Heart left ventricle (tissue), 13 donors: ENCODE results near the gene RAB3GAP1.

Experiments
- POLR2A ChIP-seq, 2 donors: fragments of 450-650 bp; IDR thresholded peaks; one replicate each; pipeline ENCODE4 v1.6.1; 2017; ENCODE audit warnings: antibody characterized with exemption in 2 of 2, mild to moderate bottlenecking in 2 of 2, moderate library complexity in 2 of 2
- TF ChIP-seq, protein P1 (sequence below), 12 donors: fragments of 200-600 bp; sonication (generic) in 4 of 12; IDR thresholded peaks; one replicate each; pipeline versions ENCODE4 v1.5.0 to v1.8.0; 2018 to 2022; ENCODE audit warnings: antibody characterized with exemption in 12 of 12, mild to moderate bottlenecking in 5 of 12
- donor health status: ischemic (EF 13 %, LVEDD 7.1; RV severe dilation, severe dysfunction).
- donor health status: DM: no; HTN: yes; CAD: no.
- donor health status: DM: no; HTN: no; CAD: no.
- donor health status: ischemic (EF 25% LVEDD 6.9; RV normal size, moderate dysfunction).
- donor health status: ischemic (EF 25% LVEDD 5.7; RV mildly dilated, moderate dysfunction).
- donor health status: ischemic (EF 35%, LVEDD 5.7; RV mildly dilated, moderate dysfunction).
- donor health status: nonischemic (EF 11% LVEDD 7.7; RV severe dilation, severe dysfunction).
- donor health status: DM: yes; HTN: yes; CAD: no.
- donor health status: PGD.
- donor health status: ischemic (EF 29% LVEDD 5.4; RV normal size, mild dysfunction).
- donor health status: nonischemic (EF 23%, LVEDD 6.1; RV moderate dilation, normal function).

DNA sequence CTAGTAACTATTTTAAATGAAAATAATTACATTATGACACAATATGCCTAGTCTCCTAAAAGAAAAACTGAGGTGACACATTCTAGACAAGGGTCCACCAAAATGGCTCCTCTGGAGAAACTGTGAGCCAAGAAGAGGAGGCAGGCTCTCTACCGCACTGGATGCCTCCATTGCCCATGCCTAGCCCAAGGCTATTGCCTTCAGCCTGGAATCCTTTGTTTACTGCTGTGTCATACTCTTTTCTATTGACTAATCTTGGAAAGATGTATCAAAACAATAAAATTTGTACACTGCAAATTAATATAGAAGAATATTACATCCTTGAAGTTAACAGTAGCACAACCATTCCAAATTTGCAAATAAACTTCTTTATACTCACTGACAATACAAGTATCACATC lies 167.1 kb downstream of the RAB3GAP1 start:
- TF ChIP-seq, protein P1, sequence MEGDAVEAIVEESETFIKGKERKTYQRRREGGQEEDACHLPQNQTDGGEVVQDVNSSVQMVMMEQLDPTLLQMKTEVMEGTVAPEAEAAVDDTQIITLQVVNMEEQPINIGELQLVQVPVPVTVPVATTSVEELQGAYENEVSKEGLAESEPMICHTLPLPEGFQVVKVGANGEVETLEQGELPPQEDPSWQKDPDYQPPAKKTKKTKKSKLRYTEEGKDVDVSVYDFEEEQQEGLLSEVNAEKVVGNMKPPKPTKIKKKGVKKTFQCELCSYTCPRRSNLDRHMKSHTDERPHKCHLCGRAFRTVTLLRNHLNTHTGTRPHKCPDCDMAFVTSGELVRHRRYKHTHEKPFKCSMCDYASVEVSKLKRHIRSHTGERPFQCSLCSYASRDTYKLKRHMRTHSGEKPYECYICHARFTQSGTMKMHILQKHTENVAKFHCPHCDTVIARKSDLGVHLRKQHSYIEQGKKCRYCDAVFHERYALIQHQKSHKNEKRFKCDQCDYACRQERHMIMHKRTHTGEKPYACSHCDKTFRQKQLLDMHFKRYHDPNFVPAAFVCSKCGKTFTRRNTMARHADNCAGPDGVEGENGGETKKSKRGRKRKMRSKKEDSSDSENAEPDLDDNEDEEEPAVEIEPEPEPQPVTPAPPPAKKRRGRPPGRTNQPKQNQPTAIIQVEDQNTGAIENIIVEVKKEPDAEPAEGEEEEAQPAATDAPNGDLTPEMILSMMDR (IDR thresholded peaks at IDR 0.05), result no peak
- no peak for TF ChIP-seq POLR2A (IDR thresholded peaks at IDR 0.05)
